ENCODE measurements around the gene SLC4A9.

Gene SLC4A9

GRCh38 chr5:140371356-140372151, 11.6 kb downstream of the SLC4A9 start:
- peaks cover 2% of the 10 kb centered on the region for H3K4me1 ChIP-seq (ENCODE audit: insufficient read depth, low read length)
- H3K4me3 ChIP-seq (ENCODE audit: low read length) = no peak overlapping the region
- no peaks in the 10 kb centered on the region for H3K27me3 ChIP-seq (ENCODE audit: insufficient read depth, low read length)
- H2AFZ ChIP-seq (ENCODE audit: low read depth, low read length) = no peak overlapping the region
- H3K9me3 ChIP-seq (ENCODE audit: low read length) = no peaks in the 10 kb centered on the region
- no peaks in the 10 kb centered on the region for H3K36me3 ChIP-seq (ENCODE audit: insufficient read depth, low read length)

GRCh38 chr5:140372971-140373487, 13.0 kb downstream of the SLC4A9 start:
- Histone ChIP-seq H2AFZ (ENCODE audit: low read depth, low read length) (no peak overlapping the region), H3K4me3 (ENCODE audit: low read length) (no peak overlapping the region), H3K4me1 (ENCODE audit: insufficient read depth, low read length) (peaks cover 2% of the 10 kb centered on the region), H3K27me3 (ENCODE audit: insufficient read depth, low read length) (no peaks in the 10 kb centered on the region), H3K36me3 (ENCODE audit: insufficient read depth, low read length) (no peaks in the 10 kb centered on the region), H3K9me3 (ENCODE audit: low read length) (no peaks in the 10 kb centered on the region)

DNA sequence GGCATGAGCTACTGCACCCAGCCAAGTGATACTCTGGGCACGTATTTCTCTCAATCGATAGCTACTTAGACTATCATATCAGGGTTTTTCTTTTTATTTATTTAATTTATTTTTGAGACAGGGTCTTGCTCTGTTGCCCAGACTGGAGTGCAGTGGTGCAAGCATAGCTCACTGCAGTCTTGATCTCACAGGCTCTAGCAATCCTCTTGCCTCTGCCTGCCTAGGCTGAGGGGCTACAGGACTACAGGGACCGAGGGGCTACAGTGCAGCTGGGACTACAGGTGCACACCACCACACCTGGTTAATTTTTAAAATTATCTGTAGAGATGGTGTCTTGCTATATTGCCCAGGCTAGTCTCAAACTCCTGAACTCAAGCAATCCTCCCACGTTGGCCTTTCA, 21.4 kb downstream of the SLC4A9 start:
- H3K36me3 ChIP-seq (ENCODE audit: insufficient read depth, low read length) = no peaks in the 10 kb centered on the region
- H3K27me3 ChIP-seq (ENCODE audit: insufficient read depth, low read length) = no peaks in the 10 kb centered on the region
- no peaks in the 10 kb centered on the region for H3K9me3 ChIP-seq (ENCODE audit: low read length)
- no peak overlapping the region for H3K4me3 ChIP-seq (ENCODE audit: low read length)
- no peaks in the 10 kb centered on the region for H3K4me1 ChIP-seq (ENCODE audit: insufficient read depth, low read length)
- no peak overlapping the region for H2AFZ ChIP-seq (ENCODE audit: low read depth, low read length)

DNA sequence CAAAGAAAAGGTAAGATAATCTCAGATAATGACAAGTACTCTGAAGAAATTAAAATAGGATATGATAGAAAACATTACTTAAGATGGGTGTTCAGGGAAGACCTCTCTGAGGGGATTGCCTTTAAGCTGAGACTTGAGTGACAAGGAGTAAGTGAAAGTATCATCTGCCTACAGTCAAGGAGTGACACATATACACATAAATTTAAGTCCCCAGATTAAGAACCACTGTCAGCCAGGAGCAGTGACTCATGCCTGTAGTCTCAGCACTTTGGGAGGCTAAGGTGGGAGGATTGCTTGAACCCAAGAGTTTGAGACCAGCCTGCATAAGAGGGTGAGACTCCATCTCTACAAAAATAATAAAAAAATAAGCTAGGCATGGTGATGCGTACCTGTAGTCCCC, 22.0 kb downstream of the SLC4A9 start:
- H3K36me3 ChIP-seq (ENCODE audit: insufficient read depth, low read length) = no peaks in the 10 kb centered on the region
- H3K4me3 ChIP-seq (ENCODE audit: low read length) = no peak overlapping the region
- H2AFZ ChIP-seq (ENCODE audit: low read depth, low read length) = no peak overlapping the region
- no peaks in the 10 kb centered on the region for H3K27me3 ChIP-seq (ENCODE audit: insufficient read depth, low read length)
- no peaks in the 10 kb centered on the region for H3K9me3 ChIP-seq (ENCODE audit: low read length)
- H3K4me1 ChIP-seq (ENCODE audit: insufficient read depth, low read length) = no peaks in the 10 kb centered on the region

GRCh38 chr5:140382866-140383265, 22.9 kb downstream of the SLC4A9 start:
- H3K4me1 ChIP-seq (ENCODE audit: insufficient read depth, low read length) = no peaks in the 10 kb centered on the region

DNA sequence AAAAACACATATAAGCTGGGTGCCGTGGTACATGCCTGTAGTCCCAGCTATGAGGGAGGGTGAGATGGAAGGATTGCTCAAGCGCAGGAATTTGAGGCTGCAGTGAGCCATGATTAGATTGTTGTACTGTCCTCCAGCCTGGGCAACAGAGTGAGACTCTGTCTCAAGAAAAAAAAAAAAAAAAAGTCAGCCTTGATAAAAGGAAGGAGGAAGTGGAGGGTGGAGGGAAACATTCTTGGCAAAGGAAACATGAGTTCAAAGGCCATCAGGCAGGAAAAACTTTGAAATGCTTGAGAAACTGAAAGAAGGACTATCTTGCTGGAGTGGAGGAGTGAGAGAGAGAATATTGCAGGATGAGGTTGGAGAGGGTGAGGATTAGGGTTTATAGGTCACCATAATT, 23.3 kb downstream of the SLC4A9 start:
- no peak overlapping the region for H3K4me3 ChIP-seq (ENCODE audit: low read length)
- H3K27me3 ChIP-seq (ENCODE audit: insufficient read depth, low read length) = no peaks in the 10 kb centered on the region
- H2AFZ ChIP-seq (ENCODE audit: low read depth, low read length) = no peak overlapping the region
- no peaks in the 10 kb centered on the region for H3K36me3 ChIP-seq (ENCODE audit: insufficient read depth, low read length)
- no peaks in the 10 kb centered on the region for H3K9me3 ChIP-seq (ENCODE audit: low read length)
- no peaks in the 10 kb centered on the region for H3K4me1 ChIP-seq (ENCODE audit: insufficient read depth, low read length)

More at GRCh38 chr5:140382866-140383265, 22.9 kb downstream of the SLC4A9 start:
- Histone ChIP-seq H3K9me3 (ENCODE audit: low read length) (no peaks in the 10 kb centered on the region), H3K36me3 (ENCODE audit: insufficient read depth, low read length) (no peaks in the 10 kb centered on the region), H3K4me3 (ENCODE audit: low read length) (no peak overlapping the region), H3K27me3 (ENCODE audit: insufficient read depth, low read length) (no peaks in the 10 kb centered on the region), H2AFZ (ENCODE audit: low read depth, low read length) (no peak overlapping the region)

GRCh38 chr5:140388052-140388451, 28.1 kb downstream of the SLC4A9 start:
- H3K9me3 ChIP-seq (ENCODE audit: low read length) = no peaks in the 10 kb centered on the region
- H3K27me3 ChIP-seq (ENCODE audit: insufficient read depth, low read length) = no peaks in the 10 kb centered on the region
- H3K36me3 ChIP-seq (ENCODE audit: insufficient read depth, low read length) = peaks cover 6% of the 10 kb centered on the region
- no peaks in the 10 kb centered on the region for H3K4me1 ChIP-seq (ENCODE audit: insufficient read depth, low read length)
- no peak overlapping the region for H3K4me3 ChIP-seq (ENCODE audit: low read length)
- H2AFZ ChIP-seq (ENCODE audit: low read depth, low read length) = no peak overlapping the region

- Histone ChIP-seq H3K4me3 (ENCODE audit: low read length) (no peak overlapping the region), H3K9me3 (ENCODE audit: low read length) (no peaks in the 10 kb centered on the region), H3K27me3 (ENCODE audit: insufficient read depth, low read length) (no peaks in the 10 kb centered on the region), H3K36me3 (ENCODE audit: insufficient read depth, low read length) (peaks cover 6% of the 10 kb centered on the region), H3K4me1 (ENCODE audit: insufficient read depth, low read length) (no peaks in the 10 kb centered on the region), H2AFZ (ENCODE audit: low read depth, low read length) (no peak overlapping the region)
These were observed 31.3 kb downstream of the SLC4A9 start for GRCh38 chr5:140391312-140391711.

DNA sequence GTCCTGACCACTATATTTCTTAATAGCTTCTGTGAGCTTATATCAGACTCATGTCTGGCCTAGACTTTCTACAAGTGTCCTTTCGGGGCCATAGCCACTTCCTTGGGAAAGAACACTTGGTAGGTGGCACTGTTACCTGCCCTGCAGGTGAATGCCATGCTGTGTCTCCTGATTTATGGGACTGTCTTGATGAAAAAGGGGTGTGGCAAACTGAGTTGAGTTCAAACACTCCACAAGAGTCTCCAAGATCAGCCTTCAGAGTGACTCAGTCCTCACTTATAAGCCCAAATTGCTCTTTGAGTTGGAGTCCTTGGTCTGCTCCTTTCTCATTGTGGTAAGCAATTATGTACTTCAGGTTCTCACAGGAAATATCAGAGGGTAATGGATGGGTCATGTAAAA, 31.7 kb downstream of the SLC4A9 start:
- Histone ChIP-seq H3K9me3 (ENCODE audit: low read length) (no peaks in the 10 kb centered on the region), H3K27me3 (ENCODE audit: insufficient read depth, low read length) (no peaks in the 10 kb centered on the region), H2AFZ (ENCODE audit: low read depth, low read length) (no peak overlapping the region), H3K4me3 (ENCODE audit: low read length) (no peak overlapping the region), H3K36me3 (ENCODE audit: insufficient read depth, low read length) (peaks cover 6% of the 10 kb centered on the region), H3K4me1 (ENCODE audit: insufficient read depth, low read length) (no peaks in the 10 kb centered on the region)

GRCh38 chr5:140393738-140394137, 33.7 kb downstream of the SLC4A9 start:
- Histone ChIP-seq H3K4me3 (ENCODE audit: low read length) (no peak overlapping the region), H2AFZ (ENCODE audit: low read depth, low read length) (no peak overlapping the region), H3K36me3 (ENCODE audit: insufficient read depth, low read length) (peaks cover 6% of the 10 kb centered on the region), H3K27me3 (ENCODE audit: insufficient read depth, low read length) (no peaks in the 10 kb centered on the region), H3K9me3 (ENCODE audit: low read length) (no peaks in the 10 kb centered on the region), H3K4me1 (ENCODE audit: insufficient read depth, low read length) (no peaks in the 10 kb centered on the region)

DNA sequence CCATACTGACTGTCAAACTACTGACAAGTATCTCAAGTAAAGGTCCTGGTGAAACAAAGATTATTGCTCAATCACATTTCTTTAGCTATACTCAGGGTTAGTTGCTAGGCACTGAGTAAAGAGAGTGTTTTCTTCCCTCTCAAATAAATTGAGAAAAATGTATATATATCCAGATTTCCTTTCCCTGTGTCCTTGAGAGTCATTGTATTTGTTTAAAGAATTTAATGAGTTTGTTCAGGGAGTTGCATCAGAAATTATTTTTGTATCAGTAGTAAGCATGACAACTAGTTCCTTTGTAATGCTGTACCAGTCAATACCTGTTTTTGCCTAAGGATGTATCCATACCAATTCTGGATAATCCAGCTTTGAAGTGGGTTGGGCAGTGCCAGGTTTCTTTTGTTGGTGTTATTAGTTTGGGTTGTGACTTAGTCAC, 38.4 kb downstream of the SLC4A9 start:
- peaks cover 10% of the 10 kb centered on the region for H3K4me1 ChIP-seq (ENCODE audit: insufficient read depth, low read length)
- H3K27me3 ChIP-seq (ENCODE audit: insufficient read depth, low read length) = no peaks in the 10 kb centered on the region
- no peak overlapping the region for H3K4me3 ChIP-seq (ENCODE audit: low read length)
- no peaks in the 10 kb centered on the region for H3K9me3 ChIP-seq (ENCODE audit: low read length)
- no peak overlapping the region for H2AFZ ChIP-seq (ENCODE audit: low read depth, low read length)
- no peaks in the 10 kb centered on the region for H3K36me3 ChIP-seq (ENCODE audit: insufficient read depth, low read length)

- Histone ChIP-seq H3K36me3 (ENCODE audit: insufficient read depth, low read length) (peaks cover 3% of the 10 kb centered on the region), H3K4me1 (ENCODE audit: insufficient read depth, low read length) (peaks cover 16% of the 10 kb centered on the region), H3K4me3 (ENCODE audit: low read length) (peak overlapping the region; percentile 64), H2AFZ (ENCODE audit: low read depth, low read length) (peak overlapping the region; percentile 14), H3K9me3 (ENCODE audit: low read length) (no peaks in the 10 kb centered on the region), H3K27me3 (ENCODE audit: insufficient read depth, low read length) (no peaks in the 10 kb centered on the region)
These were observed 40.2 kb downstream of the SLC4A9 start for GRCh38 chr5:140399979-140400729.

DNA sequence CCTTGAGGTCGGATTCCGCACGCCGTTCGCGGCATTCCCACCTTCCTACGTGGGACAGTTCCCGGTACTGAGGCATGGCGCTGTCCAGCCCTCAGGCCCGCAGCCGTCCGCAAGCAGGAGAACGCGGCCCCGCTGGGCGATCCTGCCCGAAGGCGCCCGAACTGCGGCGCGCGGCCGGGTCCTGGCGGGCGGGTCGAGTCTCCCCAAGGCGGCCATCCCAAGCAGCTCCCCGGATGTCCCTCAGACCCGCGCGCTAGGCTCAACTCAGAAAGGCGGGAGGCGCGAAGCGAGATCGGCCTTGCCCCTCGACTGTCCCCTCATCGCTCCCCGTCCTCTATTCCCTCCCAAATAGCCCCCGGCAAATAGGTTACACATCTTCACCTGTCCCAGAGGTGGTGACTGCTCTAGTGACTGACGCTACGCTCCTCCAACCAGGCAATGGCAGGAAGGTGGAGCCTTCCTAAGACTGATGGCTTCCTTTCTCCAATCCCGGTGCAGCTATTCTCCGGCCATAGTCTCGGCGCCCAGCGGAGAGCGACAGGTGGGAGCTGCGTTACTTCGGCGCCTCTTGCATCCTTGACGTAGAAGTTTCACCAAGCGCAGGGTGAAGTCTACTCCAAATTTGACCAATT, 40.9 kb downstream of the SLC4A9 start:
- peak overlapping the region; percentile 64 for H3K4me3 ChIP-seq (ENCODE audit: low read length)
- H2AFZ ChIP-seq (ENCODE audit: low read depth, low read length) = peak overlapping the region; percentile 14
- peaks cover 16% of the 10 kb centered on the region for H3K4me1 ChIP-seq (ENCODE audit: insufficient read depth, low read length)
- no peaks in the 10 kb centered on the region for H3K9me3 ChIP-seq (ENCODE audit: low read length)
- H3K36me3 ChIP-seq (ENCODE audit: insufficient read depth, low read length) = peaks cover 6% of the 10 kb centered on the region
- H3K27me3 ChIP-seq (ENCODE audit: insufficient read depth, low read length) = no peaks in the 10 kb centered on the region
